COLO829 (cell line): ENCODE results near the gene KCNA5.

Source experiments
- DNase-seq: peaks from one replicate; pipeline ENCODE4 v3.0.0; 2012; ENCODE audit warnings: low spot score

The KCNA5 gene

DNA sequence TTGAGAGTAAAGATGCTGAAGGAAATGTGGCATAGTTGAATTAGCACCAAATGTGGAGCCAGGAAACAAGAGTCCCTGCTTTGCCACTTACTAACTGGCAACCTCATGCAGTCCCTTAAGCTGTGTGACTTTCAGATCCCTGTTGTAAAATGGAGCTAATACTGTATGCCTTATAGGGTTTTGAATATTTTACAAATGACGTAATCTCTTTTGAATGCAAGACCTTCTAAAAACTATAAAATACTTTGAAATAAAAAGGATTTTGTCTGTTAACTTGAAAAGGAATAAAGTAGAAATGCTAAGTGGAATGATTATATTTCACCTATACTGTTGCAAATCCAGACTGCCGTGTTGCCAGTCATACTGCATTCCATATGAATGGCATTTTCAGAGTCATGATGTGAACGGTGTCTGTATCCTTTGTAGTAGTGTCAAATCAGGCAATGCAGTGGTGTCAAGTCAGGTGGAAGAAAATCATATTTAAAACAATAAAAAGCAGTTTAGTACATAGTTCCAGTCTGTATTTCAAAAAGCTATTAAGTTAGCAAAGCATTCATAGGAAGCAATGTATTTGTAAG is 21.3 kb downstream of the KCNA5 start:
- no peak for DNase-seq

DNA sequence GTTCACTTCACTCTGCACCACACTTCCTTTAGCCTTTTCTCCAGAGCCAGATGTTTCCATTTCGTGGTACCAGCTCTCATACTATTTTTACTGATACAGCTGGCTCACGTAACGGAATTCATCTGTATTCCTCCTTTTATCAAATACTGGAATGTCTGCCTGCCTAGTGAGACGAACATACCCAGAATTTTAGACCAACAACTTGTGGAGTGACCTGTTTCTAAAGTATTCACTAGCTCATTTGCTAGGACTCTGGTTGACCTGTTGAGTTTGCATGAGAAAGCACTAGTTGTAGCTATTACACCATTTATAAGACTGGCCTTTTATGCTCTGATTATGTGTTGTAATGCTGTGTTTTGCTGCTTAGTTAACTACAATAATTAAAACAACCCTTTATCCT is 22.6 kb downstream of the KCNA5 start:
- DNase-seq = no peak

DNA sequence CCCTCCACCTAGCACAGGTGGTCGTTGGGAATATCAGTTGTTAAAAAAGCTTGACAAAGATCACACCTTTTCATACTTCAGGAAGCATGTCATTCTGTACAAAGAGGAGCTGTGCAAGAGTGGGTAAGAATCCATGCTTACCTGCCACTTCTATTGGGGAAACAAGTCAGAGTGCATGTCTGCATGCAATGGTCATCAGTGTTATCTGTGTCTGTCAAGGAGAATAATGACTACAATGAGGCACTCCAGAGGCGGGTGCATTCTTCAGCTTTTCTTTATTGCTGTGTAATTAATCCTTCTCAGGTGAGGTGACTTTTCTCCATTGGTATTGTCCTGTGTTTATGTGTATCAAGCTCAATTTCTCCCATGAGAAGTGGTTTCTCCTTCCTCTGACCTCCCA is 24.4 kb downstream of the KCNA5 start:
- DNase-seq = no peak

DNA sequence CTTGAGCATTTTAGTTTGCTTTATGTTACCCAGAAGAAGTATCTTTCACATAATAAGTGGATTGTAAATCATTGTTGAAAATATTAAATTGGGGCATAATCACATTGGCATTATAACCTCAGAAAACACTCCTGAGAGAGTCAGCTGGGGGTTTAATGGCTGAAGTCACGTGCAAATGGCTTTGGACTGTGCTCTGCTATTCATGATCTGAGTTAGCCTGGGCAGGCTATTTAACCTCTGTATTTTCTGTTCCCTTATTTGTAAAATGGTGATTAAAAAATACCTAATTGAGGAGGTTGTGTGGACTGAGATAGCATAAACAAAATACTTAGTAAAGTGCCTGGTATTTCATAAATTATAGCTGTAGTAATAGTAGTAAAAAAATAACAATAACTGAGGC is 24.9 kb downstream of the KCNA5 start:
- no peak for DNase-seq

DNA sequence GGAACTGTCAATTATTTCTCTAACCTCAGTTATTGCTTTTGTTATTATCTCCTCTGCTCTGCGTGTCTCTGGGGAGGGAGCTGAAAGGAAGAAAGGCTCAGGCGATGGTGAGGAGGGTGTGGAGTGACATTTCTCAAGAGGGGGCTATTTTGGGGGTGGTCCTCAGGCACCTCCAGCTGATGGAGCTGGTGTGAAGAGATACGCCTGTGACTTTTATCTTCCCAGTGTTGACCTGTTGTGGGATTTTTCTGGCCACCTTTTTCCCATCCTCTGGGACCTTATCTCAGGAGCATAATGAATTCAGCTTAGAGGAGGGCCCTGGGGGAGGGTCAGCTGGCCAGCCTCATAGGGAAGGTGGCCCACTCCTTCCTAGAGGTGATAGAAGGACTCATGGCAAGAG is 26.4 kb downstream of the KCNA5 start:
- DNase-seq = no peak

DNA sequence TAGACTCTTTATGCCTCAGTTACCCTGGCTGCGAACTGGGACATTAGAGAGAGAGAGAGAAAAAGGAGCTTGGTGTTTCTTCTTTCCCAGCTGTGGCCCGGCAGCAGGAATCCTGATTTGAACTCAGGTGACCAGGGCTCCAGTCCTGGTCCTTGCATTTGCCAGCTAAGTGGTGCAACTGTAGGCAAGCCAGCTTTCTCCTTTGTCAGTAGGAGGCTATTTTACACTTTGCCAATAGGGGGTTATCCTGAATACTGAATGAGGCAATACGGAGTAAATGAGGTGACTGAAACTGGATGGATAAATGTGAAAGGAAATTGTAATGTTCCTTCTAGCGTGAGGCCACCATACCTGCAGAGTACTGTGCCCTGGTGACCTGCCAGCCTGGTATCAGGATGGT is 27.8 kb downstream of the KCNA5 start:
- no peak for DNase-seq

DNA sequence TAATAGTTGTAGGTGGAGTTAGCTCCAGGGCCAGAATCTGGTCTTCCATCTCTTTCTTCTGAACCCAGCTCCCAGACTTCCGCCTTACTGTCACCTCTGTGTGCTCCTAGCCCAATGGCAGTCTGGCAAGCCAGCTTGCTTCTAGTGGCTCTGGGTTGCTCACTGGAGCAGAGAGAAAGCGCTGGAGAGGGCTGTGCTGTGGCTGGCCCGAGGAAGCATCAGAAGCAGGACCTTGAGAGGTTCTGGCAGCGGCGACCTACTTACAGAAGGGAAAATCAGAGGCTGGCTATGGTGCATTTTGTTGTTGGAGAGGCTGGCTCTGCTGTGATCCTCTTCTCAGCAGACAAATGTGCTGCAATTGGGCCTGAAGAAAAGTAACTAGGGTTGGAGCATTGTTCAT is 28.6 kb downstream of the KCNA5 start:
- no peak for DNase-seq

DNA sequence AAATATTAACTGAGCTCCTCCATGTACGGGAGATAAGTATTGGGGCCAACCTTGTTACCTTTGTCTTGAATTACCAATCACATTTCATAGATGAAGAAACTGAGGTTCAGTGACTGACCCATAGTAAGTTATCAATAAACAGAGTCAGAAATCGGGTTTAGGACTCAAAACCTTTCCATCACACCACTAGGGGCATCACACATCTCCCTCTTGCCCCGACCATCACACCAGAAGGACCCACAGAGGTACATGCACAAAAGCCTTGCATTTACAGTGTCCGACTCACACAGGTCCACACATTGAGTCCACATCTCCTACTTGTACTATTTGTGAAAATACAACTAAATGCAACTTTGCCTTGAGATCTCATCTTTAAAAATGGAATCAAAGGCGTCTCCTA is 29.4 kb downstream of the KCNA5 start:
- no peak for DNase-seq

DNA sequence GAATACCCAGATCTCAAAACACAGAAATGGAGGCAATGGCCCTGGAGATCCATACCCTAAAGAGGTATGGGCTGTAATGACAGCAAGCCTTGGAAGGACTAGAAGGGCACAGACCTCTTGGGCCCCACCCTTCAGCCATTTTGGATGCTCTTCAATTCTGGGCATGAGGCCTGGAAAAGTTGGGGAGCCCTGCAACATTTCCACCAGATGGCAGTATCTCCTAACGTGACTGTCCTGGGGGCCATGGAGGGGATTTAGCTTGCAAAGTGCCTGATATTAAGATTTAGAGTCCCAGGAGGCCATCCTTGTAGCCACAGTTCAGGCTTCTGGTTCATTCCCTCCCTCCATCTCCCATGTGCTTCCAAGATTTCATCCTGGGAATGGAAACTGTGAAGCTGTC is 30.2 kb downstream of the KCNA5 start:
- DNase-seq = no peak

DNA sequence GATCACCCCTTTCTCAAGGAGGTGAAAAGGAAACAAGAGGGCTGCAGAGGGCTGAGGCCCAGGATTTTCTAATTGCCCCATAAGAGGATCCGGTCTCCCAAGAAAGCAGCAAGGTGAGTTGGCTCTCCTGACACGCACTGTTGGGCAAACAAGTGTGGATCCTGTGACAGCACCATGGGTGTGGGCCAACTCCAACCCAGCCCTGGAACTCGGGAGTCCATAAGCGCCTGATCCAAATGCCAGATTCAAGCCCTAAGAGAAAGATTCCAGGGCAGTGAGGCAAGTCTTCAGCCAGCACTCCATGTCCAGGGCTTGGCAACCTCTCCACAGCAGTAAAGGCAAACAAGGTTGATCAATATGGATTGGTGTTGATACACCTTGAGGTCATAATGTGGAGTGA is 33.1 kb downstream of the KCNA5 start:
- DNase-seq = no peak

DNA sequence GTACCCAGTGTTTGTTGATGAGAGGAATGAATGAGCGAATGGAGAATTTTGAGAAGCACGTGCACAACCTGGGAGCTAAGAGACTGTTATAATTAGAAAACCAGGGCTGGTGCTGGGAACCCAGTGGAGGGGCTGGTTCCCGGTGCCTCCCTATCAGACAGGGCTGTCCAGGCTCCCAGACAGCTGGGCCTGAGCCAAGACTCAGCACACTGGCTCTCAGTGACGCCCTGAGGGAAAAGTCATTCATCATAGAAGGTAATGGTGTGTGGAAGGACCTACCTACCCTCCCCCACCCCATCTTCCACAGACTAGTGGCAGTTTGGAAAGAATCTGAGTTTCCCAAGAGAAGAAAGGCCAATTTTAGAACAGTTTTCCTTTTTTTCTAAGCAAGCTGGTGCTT is 34.7 kb downstream of the KCNA5 start:
- DNase-seq = no peak

DNA sequence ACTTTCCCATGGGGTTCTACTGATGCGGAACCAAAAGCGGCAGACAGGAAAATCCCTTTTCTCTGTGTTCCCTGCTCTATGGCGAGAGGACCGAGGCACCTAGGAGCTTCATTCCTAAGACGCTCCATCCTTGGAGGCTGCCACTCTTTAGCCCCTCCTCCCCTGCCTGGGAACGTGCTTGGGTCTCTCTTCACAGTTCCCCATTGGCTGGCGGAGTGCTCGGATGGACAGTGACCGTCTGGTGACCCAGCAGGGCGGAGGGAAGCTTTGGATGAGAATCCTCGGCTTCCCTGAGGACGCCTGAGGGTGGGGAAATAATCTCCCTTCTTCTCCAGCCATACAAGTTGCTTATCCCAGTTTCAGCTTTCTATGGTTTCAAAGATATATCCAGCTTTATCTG is 37.3 kb downstream of the KCNA5 start:
- peak; percentile 20 for DNase-seq

DNA sequence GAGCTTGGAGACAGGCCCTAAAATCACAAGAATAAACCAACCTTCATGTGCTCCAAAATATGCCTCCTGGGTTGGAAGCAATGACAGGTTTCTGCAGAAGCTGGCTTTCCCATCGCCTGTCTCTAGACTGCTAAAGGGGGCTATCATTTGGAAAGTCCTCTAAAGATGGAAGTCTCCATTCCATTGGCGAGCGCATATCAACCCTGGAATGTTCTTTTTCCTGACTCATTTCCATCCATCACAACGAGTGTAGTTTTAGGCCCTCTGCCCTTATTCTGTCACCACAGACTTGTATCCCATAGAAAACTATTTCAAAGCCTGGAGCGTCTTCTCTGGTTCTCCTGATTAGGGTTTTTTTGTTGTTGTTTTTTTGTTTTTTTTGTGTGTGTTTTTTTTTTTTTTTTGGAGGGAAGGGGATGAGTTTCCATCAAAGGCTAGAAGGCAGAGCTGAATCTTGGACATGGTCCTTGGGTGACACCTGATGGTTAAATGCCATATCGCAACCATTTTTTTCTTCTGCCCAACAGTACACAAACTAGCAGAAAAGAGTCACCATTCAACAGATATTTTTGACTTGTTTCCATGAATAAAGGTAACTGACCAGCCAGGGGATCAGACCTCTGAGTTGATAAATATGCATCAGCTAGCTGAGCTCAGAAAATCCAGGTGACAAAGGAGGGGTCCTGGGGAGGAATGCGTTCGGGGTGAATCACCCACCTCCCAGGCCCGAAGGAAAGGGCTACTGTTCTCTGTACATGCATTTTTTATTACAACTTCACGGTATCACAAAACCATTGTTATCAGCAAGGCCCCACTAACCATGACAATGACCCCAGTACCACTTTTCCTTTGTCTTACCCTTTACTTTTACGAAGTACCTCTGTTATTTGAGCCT is 40.5 kb downstream of the KCNA5 start:
- peak; percentile 83 for DNase-seq

DNA sequence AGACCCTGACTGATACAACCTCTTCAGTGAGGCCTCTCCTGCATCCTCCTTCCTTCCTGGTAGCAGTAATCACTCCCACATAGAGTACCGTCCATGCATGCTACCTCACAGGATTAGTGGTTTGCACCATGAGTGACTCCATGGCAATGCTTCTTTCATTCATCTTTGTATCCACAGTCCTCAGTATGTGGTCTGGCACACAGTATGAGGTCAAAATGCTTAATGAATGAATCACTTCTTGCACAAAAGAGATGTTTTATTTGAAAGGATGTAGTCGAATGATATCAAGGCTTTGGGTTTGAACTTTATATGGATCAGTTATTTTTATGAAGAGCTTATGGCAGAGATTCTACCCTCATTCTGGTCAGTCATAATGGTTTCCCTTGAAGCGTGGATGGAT is 42.2 kb downstream of the KCNA5 start:
- DNase-seq = peak; percentile 91

DNA sequence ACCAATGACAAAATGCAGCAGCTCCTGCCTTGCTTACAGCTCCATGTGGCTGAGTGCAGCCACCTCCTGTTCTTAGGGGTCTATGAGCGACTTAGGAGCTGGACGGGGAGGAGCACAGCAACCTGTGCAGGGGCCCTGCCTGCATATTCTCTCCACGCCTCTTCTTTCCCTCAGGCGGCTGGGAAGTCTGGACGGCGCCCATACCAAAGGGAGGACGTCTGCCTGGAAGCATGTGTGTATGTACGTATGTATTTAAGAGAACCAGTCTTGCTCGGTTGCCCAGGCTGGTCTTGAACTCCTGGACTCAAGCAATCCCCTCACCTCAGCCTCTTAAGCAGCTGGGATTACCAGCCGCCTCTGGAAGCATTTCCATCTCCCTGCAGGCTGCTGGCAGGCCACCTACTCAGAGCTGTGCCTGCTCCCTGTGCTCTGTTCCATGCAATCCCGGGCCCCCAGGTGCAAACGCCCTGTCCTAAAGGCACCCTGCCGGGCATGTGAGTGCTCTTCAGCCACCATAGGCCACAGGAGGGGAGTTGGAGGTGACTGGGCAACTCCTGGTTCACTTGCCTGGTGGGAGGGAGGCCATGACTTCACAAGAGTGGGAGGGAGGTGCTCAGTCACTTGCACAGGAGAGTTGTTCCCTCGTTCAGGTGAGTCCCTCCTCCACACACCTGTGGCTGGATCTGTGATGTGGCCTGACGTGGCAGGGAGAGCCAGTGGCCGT is 44.3 kb downstream of the KCNA5 start:
- DNase-seq = no peak

DNA sequence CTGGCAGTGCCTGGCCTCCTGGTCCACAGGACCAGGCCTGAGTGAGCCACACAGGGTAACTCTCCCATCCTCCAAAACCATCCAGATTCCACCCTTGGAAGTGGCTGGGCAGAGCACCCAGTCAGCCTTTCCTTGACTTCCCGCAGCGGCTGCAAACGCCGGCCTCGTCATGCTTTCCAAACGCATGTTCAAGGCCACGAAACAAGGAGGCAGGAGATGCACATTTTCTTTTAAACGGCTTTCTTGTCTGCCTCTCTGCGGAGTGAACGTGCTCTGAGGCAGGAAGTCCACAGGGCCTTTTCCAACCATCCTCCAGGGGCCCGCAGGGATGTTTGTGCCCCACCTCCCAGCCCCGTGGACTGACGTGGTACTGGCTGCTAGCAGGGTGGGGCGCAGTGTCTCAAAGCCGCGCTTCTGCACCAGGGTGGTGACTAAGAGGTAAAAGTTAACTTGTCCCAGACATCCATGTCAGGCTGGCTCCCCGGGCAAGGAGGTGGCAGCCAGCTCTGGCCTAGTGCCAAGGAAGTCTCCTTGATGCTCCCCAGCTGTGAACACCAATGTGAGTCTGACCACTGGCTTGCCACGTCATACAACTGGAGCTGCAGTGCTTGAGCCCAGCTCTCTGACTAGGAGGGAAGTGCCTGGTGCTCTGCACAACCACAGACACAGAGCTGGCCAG is 45.0 kb downstream of the KCNA5 start:
- no peak for DNase-seq

DNA sequence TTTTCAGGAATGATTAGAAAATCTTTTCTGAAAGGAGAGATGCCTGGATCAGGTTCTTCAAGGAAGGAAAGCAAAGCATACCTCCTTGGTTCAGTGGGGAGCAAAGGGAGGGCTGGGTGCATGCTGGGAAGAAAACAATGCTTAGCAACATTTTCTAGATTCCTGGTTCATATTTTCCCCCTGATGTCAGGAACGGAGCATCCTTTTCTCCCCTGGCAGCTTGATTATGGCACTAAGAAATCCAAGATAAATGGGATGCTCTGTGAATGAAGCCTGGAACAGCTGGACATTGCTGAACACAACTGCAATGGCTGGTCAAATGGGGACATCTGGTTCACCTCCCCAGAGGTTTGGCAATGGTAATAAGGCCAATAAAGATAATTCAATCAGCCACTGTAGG is 50.9 kb downstream of the KCNA5 start:
- no peak for DNase-seq

DNA sequence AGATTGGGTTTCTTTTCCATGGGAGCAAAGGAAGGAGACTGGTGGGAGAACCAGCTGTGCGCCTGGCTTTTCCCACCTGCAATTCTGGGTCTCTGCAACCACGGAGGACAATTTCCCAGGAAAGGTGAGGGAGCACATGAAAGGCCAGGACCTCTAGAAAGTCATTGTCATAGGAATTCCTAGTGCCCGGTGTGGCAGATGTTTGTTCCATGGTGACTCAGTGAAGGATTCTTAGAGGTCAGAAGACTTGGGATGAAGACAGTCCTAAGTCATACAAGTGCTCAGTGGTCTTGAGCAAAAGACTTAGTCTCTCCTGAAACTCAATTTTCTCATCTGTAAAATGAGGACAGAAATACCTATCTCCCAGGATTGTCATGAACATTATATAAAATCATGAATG is 51.3 kb downstream of the KCNA5 start:
- DNase-seq = no peak
